IMR-90 (cell line): Measurements from ENCODE around the gene ACVR1.

Source experiments
- CEBPB ChIP-seq: IDR thresholded peaks from 2 replicates; pipeline ENCODE4 v1.6.1; 2012; ENCODE audit warnings: low read depth, low read length, improper control_type of control experiment
- CTCF ChIP-seq: conservative IDR thresholded peaks from 2 replicates; pipeline ENCODE4 v1.5.1; 2012; ENCODE audit warnings: mild to moderate bottlenecking, low read depth, low read length, improper control_type of control experiment
- MAZ ChIP-seq: IDR thresholded peaks from 2 replicates; pipeline ENCODE4 v1.6.1; 2012; ENCODE audit warnings: low read depth, mild to moderate bottlenecking, low read length, improper control_type of control experiment, moderate library complexity, borderline replicate concordance
- POLR2A ChIP-seq: IDR thresholded peaks from 2 replicates; pipeline ENCODE4 v1.6.1; 2012; ENCODE audit warnings: mild to moderate bottlenecking, low read depth, low read length
- RAD21 ChIP-seq: IDR thresholded peaks from 2 replicates; pipeline ENCODE4 v1.6.1; 2012; ENCODE audit warnings: low read length, improper control_type of control experiment

DNA sequence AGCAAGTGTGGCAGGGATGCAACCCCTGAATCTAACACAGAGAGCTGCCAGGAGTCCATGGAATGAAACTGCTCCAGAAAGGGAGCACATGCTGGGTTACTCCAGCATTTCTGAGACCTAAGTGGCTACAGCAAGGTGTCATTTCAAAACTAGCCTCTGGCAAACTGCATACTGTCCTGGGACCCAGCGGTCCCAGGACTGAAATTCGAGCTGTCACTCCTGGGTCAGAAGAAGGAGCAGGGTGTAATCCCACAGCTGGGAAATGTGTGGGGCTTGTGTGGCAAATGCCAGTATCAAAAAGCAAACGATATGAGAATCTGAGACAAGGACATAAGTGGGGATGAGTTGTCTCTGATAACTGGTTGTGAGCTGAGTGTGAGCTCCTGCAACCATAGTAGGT lies 177.1 kb downstream of the ACVR1 start:
- TF ChIP-seq CEBPB (no peak), CTCF (no peak), POLR2A (no peak), MAZ (no peak), RAD21 (no peak)
